GM21447 (cell line): Measurements from ENCODE around the gene SMIM9.
"Not testable (repeated sequence)": the region's sequence is repeated elsewhere in the genome, so short reads cannot be mapped to it uniquely, and the experiment has no call there.

Source experiments
- ATAC-seq: cut with Tn5 transposase; IDR thresholded peaks from one replicate; pipeline ENCODE4 v1.9.1; 2021; ENCODE audit not compliant: unreplicated experiment

Gene SMIM9

GRCh38 chrX:154816326-154816898 is 18.1 kb downstream of the SMIM9 start:
- ATAC-seq, result not testable (repeated sequence)

GRCh38 chrX:154815274-154815818 is 19.1 kb downstream of the SMIM9 start:
- ATAC-seq, result no peak

- no peak for ATAC-seq
Measured at GRCh38 chrX:154813801-154814200, 20.7 kb downstream of the SMIM9 start.

- no peak for ATAC-seq
Measured at GRCh38 chrX:154812341-154813101, 21.9 kb downstream of the SMIM9 start.

GRCh38 chrX:154809939-154810665 is 24.4 kb downstream of the SMIM9 start:
- ATAC-seq, result no peak

GRCh38 chrX:154806837-154807501 is 27.5 kb downstream of the SMIM9 start:
- no peak for ATAC-seq

- no peak for ATAC-seq
Measured at GRCh38 chrX:154805696-154806091, 28.8 kb downstream of the SMIM9 start.

GRCh38 chrX:154804957-154805695 is 29.3 kb downstream of the SMIM9 start, which contains the start of gene MPP1:
Gene MPP1 (minus strand): TSS chrX:154805485. CDS start chrX:154805373, 112 bp downstream.
- peak; percentile 88 for ATAC-seq

GRCh38 chrX:154804261-154804956 is 30.1 kb downstream of the SMIM9 start:
- ATAC-seq, result no peak

- ATAC-seq, result no peak
Measured at GRCh38 chrX:154802947-154803346, 31.5 kb downstream of the SMIM9 start.

- no peak for ATAC-seq
Measured at GRCh38 chrX:154800478-154801210, 33.8 kb downstream of the SMIM9 start.

GRCh38 chrX:154799556-154800348 is 34.7 kb downstream of the SMIM9 start:
- no peak for ATAC-seq

- ATAC-seq, result no peak
Measured at GRCh38 chrX:154797006-154797405, 37.5 kb downstream of the SMIM9 start.

GRCh38 chrX:154795016-154795415 is 39.4 kb downstream of the SMIM9 start:
- no peak for ATAC-seq

GRCh38 chrX:154793084-154793795 is 41.2 kb downstream of the SMIM9 start:
- ATAC-seq, result no peak

- no peak for ATAC-seq
Measured at GRCh38 chrX:154791939-154792338, 42.5 kb downstream of the SMIM9 start.

GRCh38 chrX:154791467-154791866 is 43.0 kb downstream of the SMIM9 start:
- no peak for ATAC-seq

- no peak for ATAC-seq
Measured at GRCh38 chrX:154785716-154786115, 48.7 kb downstream of the SMIM9 start.
